Cardiac fibroblast (primary cell): Measurements from ENCODE around the gene CABP7.

ENCODE experiments used
- DNase-seq, 2 donors: peaks; one replicate each; pipeline versions ENCODE4 v3.0.0 to v3.0.0-alpha.2; 2010; ENCODE audit warnings: low read depth in 2 of 2
- H3K4me3 ChIP-seq, 2 donors: replicated peaks in 1 of 2; 1 replicate in 1 of 2; 2 replicates in 1 of 2; pipeline ENCODE4 v1.5.1; 2011; ENCODE audit warnings: low read depth in 2 of 2, low read length in 2 of 2, mild to moderate bottlenecking in 2 of 2, moderate library complexity in 1 of 2
- TF ChIP-seq, protein P1 (sequence below): IDR thresholded peaks from one replicate; pipeline ENCODE4 v1.5.1; 2011; ENCODE audit warnings: low read depth, mild to moderate bottlenecking, low read length, inconsistent platforms

The CABP7 gene

DNA sequence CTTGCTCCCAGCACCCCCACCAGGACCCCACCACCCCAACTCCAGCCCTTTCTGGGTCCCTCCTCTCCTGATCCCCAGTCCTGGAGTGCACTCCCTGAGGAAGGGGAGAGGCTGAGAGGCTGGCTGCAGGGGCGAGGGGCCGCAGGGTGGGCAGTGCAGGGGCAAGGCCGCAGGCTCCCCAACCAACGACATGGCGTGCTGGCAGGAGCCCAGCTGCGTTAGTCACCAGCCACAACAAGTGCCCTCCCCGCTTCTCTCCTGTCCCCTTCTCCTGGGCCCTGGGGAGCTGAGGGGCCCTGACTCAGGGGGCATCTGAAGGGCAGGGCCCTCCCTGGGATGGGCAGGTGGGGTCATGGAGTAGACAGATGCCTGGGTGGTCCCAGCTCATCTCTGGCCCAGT, 2.3 kb downstream of the CABP7 start:
- TF ChIP-seq, protein P1, sequence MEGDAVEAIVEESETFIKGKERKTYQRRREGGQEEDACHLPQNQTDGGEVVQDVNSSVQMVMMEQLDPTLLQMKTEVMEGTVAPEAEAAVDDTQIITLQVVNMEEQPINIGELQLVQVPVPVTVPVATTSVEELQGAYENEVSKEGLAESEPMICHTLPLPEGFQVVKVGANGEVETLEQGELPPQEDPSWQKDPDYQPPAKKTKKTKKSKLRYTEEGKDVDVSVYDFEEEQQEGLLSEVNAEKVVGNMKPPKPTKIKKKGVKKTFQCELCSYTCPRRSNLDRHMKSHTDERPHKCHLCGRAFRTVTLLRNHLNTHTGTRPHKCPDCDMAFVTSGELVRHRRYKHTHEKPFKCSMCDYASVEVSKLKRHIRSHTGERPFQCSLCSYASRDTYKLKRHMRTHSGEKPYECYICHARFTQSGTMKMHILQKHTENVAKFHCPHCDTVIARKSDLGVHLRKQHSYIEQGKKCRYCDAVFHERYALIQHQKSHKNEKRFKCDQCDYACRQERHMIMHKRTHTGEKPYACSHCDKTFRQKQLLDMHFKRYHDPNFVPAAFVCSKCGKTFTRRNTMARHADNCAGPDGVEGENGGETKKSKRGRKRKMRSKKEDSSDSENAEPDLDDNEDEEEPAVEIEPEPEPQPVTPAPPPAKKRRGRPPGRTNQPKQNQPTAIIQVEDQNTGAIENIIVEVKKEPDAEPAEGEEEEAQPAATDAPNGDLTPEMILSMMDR: no peak
- DNase-seq: no peak
- H3K4me3 ChIP-seq: no peak overlapping the region

DNA sequence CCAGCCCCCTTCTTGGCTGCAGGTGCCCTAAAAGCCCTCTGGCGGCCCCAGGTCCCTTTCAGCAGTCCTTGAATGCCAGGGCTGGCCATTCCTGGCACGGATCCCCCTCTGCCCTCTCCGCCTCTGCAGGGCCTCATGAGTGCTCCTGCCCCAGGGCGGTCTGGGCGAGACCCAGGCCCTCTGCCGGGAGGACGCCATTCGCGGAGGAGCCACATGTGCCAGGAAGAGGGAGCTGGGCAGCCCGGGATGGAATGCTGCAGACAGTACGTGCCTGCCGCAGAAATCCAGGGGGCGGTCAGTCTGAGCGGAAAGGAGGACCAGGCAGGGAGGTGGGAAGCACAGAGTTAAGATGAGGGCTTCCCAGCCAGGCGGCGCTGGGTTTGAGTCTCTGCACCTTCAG, 2.8 kb downstream of the CABP7 start:
- TF ChIP-seq, protein P1: no peak
- no peak overlapping the region for H3K4me3 ChIP-seq
- no peak for DNase-seq

DNA sequence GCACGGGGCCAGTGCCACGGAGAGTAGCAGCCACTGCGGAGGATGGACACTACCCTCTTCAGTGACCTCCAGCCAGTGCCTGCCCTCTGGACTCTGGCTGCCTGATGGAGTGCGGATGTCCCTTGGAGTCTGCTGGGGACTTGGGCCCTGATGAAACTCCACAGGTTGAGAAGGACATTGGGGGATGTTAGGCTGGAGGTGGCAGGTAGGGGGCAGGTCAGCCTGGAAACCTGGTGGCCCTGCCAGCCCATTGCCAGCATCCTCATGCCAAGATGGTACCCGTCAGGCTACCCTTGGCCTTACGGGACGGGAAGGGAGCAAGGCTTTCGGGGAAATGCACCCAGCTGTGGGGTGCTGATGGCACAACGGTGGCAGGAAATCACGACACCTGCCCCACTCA, 4.0 kb downstream of the CABP7 start:
- DNase-seq: no peak
- H3K4me3 ChIP-seq: no peak overlapping the region
- TF ChIP-seq, protein P1: no peak

DNA sequence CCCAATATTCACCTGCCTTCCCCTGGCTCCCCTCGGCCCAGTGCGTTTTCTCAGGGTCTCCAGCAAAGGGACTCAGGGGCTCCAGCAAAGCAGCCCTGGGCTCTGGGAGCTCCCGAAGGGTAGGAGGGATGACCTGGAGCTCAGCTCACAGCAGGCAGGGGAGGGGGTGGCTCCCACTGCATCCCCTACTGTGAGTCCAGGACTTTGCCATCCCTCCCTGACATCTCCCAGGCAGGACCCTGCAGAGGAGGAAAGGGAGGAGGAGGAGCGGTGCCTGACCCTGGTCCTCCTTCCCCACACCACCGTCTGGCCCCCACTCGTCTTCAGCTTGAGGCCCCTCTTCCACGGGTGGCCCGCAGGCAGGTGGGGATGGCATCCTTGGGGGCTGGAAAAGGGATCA, 5.0 kb downstream of the CABP7 start:
- TF ChIP-seq, protein P1: no peak
- no peak overlapping the region for H3K4me3 ChIP-seq
- no peak for DNase-seq

DNA sequence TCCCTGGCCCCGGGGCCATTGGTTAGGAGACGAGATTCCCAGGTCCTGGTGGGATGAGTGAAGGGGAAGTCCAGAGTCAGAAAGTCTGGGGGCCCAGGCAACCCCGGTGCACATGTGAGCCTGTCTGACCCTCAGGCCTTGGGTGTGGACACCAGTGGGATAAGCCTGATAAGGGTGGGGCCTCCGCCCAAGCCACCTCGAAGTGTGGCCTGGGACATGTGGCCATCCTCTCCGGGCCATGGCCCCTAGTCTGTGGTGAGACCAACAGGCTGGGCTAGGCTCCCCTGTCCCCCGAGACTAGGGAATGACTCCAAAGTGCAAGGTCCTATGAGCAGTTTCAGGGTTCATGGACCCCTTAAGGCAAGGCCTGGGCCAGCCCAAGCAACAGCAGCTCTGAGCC, 6.3 kb downstream of the CABP7 start:
- H3K4me3 ChIP-seq: no peak overlapping the region
- TF ChIP-seq, protein P1: no peak
- DNase-seq: no peak

DNA sequence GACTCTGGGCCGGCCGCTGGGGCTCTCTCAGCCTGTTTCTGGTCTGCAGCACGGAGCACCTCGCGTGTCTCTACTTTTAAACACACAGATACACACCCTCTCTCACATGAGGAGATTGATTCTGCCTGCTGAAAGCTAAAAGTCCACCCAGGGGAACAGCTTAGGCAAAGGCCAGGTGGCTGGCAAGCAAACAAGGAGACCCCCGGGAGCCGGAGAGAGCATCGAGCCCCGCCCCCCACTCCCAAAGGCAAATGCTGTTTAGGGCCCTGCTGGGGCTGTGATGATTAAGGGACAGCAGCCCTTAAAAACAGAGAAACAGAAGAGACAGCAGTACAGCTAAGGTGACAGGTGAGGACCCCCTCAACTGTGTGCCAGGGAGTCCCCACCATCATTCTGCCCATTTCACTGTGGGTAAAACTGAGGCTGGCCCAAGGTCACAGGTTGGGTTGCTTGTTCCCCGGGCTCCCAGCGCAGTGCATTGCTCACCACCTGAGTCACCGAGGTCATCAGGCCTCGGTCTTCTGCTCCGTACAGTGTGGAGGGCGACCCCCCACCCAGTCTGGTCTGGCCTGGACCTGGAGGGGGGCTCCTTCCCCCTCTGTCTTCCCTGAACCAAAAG, 6.8 kb downstream of the CABP7 start:
- H3K4me3 ChIP-seq: no peak overlapping the region
- TF ChIP-seq, protein P1: no peak
- DNase-seq: peak in 1 of 2 donors; percentile 21

DNA sequence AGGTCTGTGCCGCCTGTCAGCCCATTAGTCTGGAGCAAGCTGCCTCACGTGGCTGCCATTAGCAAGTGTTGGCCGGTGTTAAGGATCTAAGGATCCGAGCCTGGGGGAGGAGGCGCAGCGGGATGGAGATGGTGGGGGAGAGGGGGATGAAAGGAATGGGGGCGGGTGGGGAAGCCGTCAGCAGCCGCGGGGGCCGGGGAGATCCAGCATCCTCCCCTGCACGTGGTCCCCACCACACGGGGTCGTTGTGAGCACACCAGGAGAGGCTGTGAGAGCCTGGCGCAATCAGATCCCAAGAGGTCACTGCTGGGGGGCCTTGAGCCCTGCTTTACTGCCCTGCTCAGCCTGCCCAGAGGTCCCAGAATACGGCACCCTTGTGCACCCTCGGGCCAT, 7.3 kb downstream of the CABP7 start:
- peak; percentile 51 for DNase-seq
- TF ChIP-seq, protein P1: peak; percentile 34
- H3K4me3 ChIP-seq: no peak overlapping the region
